CD4-positive, alpha-beta T cell treated with Interleukin-6 for 4 hours (primary cell): ENCODE data around the gene SAP30BP.

Experiments used
- DNase-seq: peaks from one replicate; pipeline ENCODE4 v3.0.0-alpha.2; 2020; ENCODE audit warnings: mixed read lengths

The SAP30BP gene

GRCh38 chr17:75650874-75651273, 16.3 kb upstream of the SAP30BP start:
- no peak for DNase-seq

DNA sequence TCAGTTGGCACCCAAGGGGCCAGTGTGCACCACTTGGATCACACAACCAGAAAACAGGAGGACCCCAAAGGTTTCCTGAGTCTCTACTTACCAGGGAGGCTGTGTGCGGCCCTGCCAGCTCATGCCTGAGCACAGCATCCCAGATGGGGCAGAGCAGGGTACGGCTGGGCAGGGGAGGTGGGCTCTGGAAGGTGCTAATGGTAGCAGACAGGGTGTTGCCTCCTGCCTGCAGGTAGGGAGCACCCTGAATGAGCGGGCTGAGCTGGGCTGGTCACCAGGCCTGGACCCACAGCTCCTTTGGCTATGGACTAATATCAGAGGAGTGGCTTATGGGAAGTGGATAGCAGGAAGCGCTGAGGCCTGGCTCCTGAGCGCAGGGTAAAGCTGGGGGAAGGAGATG, 14.8 kb upstream of the SAP30BP start:
- no peak for DNase-seq

DNA sequence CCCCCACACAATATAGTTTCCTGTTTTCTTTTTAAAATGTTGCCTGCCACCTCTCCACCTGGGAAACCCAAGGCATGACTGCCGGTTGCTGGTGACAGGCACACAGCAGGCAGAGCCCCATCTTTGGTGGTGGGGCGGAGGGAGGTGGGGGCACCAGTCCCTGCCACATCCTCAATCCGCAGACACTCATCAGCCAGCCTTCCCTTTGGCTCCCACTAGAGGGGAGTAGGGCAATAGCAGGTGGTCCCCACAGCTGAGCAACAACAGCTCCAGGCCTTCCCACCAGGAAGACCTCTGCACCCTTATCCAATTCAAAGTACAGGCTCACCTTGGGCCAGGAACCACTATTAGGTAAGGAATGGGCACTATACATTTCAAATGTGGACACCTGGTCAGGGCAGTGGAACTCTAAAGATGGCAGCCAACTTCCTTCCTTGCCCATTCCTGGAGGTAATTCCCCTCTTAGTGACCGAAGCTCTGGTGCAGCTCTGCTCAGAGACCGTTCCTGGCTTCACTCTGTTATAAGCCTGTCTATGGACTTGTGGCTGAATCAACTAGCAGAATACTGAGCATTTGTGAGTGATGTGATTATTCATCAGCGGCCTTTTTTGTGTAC, 14.1 kb upstream of the SAP30BP start:
- peak; percentile 37 for DNase-seq

- DNase-seq: no peak
These were observed 13.0 kb upstream of the SAP30BP start for GRCh38 chr17:75654176-75654575.

DNA sequence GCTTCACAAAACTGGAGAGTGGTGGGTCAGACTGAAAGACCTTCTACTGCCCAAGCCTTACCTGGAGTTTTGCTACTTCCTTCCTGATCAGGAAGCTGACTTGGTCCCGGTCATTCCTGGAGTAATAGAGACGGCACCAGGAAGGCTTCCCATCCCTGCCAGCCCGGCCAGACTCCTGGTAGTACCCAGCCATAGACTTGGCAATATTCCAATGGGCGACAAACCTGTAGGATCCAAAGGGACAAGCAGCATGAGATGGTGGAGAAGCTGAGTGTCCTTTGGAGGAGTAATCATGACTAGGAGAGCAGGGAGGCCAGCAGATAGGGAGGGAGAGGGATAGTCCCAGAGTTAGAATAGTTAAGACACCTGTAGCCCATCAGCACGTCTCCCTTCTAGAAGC, 8.9 kb upstream of the SAP30BP start:
- no peak for DNase-seq

DNA sequence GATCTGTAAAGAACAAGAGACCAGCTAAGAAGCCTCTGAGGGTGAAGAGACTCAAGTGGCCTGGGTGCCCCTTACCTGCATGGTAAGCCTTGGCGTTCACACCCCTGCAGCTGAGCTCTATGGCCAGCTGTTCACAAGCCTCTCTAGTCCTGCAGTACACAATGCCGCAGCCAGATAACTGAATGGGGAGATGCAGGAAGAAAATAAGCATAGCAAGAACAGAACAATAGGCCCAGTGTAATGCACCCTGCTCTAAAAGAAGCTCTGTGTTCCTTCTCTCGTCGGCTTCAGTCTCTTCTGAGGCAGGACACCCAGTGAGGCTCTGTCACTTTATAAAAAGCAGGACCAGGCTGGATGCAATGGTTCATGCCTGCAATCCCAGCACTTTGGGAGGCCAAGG, 5.6 kb upstream of the SAP30BP start:
- DNase-seq: no peak

GRCh38 chr17:75662511-75662910, 4.6 kb upstream of the SAP30BP start:
- DNase-seq: no peak

- no peak for DNase-seq
These were observed 3.0 kb upstream of the SAP30BP start for GRCh38 chr17:75664099-75664549.

DNA sequence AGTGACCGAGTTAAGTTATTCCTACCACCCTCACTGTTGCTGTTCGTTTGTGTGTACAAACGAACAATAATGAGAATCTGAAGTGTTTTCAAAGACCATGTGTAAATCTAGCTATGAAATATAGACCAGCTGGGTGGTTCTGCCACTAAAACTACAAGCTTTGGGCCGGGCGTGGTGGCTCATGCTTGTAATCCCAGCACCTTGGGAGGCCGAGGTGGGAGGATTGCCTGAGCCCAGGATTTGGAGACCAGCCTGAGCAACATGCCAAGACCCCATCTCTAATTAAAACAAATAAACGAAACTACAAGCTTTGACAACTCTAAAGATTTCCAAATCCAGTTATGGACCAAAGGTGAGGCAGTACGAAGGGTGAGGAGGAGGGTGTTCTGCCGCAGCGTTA, 1.2 kb upstream of the SAP30BP start:
- no peak for DNase-seq

DNA sequence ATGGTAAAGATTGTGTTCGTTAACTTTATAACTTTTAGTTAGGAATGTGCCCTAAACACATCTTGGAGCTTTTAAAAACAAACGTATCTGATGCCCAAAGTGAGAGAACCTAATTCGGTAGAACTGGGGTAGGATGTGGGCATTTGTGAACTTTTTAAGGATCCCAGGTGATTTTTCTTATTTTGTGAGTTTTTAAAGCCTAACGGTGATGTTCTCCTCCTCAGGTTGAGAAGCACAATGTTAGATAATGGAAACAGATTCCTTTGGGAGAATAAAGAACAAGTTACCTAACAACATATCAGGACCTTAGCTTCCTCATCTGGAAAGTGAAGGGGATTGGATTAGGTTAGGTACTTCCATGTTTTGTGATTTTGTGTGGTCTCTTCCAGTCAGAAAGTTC, 687 bp downstream of the SAP30BP start:
- DNase-seq: no peak

GRCh38 chr17:75668489-75668888, 1.4 kb downstream of the SAP30BP start:
- no peak for DNase-seq

- no peak for DNase-seq
These were observed 3.7 kb downstream of the SAP30BP start for GRCh38 chr17:75670868-75671267.

DNA sequence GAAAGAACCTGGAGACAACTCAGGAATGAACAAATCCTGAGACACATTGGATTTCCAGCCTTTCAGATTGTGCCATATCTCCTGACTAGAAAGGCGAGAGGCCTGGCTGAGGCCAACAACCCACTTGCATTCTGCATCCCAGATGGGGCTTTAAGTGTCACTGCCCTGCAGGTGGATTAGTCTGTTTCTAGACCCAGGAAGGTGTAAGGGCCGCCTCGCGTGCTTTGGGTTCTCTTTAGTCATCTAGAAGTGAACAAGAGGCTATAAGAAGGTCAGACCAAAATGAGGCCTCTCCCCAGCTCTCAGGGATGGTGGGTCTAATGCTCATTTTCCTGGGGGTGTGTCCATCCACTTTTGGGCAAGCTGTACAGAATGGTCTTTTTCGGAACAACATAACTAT, 4.9 kb downstream of the SAP30BP start:
- no peak for DNase-seq

- DNase-seq: no peak
These were observed 6.3 kb downstream of the SAP30BP start for GRCh38 chr17:75673487-75673886.

GRCh38 chr17:75676461-75676860, 9.3 kb downstream of the SAP30BP start:
- no peak for DNase-seq

DNA sequence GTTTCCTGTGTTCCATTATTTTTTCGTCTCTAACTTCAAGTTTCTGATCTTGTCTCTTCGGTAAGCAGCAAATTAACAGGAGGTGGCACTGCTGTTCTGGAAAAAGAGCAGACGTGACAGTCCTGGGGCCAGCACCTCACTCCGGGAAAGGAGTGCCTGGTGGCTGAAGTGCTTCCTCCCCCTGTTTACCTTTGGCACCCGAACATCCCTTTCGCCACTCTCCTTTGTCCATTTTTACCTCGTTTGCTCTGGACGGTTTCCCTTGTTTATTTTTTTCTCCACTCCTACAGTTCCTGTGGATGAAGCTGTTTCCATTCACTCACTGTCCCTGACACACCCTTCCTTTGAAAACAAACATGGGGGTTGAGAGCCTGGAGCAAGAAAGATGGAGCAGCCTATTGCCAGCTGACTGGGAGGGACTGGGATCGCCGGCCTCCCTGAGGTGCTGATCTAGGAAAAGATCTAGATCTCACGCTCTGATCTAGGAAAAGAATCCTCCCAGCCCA, 12.6 kb downstream of the SAP30BP start:
- no peak for DNase-seq

DNA sequence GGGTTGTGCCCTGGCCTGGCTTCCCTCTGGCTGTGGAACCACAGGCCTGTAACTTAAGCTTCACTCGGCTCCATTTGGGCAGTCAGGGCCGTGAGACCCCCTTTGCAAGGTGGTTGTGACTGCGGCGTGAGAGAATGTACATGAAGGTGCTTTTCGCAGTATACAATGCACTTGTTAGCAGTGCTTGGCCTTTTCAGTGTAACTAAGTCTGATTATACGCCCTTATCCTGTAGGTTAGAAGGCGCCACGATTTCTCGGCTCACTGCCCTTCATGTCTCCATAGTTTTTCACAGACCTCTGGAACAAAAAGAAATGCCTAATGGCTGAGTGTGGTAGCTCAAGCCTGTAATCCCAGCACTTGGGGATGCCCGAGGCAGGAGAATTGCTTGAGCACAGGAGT, 13.3 kb downstream of the SAP30BP start:
- DNase-seq: no peak

DNA sequence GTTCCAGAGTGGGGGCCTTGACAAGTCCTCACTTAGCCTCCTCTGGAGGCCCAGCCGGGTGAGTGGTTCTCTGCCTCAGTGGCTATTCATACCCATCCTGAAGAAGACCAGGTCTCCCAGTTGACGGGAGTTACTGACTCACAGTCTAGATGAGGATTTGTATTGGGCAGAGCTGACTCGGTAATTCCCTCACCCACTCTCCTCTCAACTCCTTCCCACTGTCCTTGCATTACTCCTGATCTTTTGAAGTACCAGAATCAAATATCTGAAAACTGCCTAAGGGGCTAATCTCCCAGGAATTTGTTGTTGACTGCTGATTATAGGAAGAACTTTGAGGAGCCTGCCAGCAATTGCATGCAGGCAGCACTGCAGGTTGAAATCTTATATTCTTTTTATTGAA, 14.2 kb downstream of the SAP30BP start:
- no peak for DNase-seq

DNA sequence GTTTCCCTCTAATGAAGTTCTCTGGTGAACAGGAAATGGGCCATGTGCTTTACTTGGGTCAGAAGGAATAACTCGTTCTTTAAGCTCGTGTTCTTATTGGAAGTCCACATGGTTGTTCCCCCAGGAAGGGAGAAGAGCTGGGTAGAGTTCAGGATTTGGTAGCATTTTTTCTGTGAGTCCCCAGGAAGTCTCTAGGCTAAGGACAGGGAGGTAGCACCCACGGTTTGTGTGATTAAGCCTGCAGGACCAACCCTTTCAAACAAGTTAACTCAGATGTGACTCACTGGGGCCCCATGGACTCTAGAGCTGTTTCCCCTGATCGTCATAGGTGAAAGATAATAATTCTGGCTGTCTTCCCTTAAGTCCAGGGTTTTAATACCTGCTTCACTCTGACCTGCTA, 16.4 kb downstream of the SAP30BP start:
- DNase-seq: no peak

- DNase-seq: no peak
These were observed 17.1 kb downstream of the SAP30BP start for GRCh38 chr17:75684249-75684648.

- DNase-seq: no peak
These were observed 17.8 kb downstream of the SAP30BP start for GRCh38 chr17:75684924-75685323.

GRCh38 chr17:75685499-75685898, 18.4 kb downstream of the SAP30BP start:
- DNase-seq: no peak

- DNase-seq: no peak
These were observed 21.2 kb downstream of the SAP30BP start for GRCh38 chr17:75688209-75688825.

- DNase-seq: peak; percentile 72
These were observed 22.3 kb downstream of the SAP30BP start for GRCh38 chr17:75689441-75689873.

DNA sequence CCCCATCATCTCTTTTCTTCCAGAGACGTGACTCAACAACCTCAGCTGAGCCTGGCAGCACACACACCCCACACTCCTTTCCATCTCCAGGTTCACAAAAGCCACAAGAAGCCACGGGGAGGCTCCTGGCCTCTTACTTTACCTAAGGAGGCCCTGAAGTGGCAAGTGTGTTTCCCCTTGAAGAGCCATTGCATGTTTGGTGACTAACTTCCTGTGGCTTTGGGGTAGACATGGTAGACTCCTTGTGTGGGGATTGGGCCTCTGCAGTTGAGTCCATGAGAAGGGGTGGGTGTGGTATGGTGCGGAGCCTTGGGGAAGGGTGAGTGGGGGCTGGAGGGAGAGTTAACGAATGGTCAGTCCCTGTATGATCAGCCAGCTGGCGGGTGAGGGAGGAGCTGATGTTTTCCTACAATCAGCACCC, 24.2 kb downstream of the SAP30BP start:
- DNase-seq: peak; percentile 30
